A673 (cell line): ENCODE measurements around the gene EPHA10.

ENCODE experiments used
- EZH2 ChIP-seq: fragments of 200-600 bp; sonication (generic); IDR thresholded peaks from 2 replicates; pipeline ENCODE4 v1.6.1; 2017; ENCODE audit warnings: borderline replicate concordance, low read depth, mild to moderate bottlenecking, mixed read lengths, antibody characterized with exemption, low read length; ENCODE audit not compliant: poor library complexity, severe bottlenecking
- TF ChIP-seq, protein P1 (sequence below): fragments of 300-800, 200-600 bp; sonication (generic); conservative IDR thresholded peaks from 2 replicates; pipeline ENCODE4 v1.5.1; 2017; ENCODE audit warnings: low read depth, mild to moderate bottlenecking, antibody characterized with exemption, low read length, moderate library complexity, mixed read lengths

DNA sequence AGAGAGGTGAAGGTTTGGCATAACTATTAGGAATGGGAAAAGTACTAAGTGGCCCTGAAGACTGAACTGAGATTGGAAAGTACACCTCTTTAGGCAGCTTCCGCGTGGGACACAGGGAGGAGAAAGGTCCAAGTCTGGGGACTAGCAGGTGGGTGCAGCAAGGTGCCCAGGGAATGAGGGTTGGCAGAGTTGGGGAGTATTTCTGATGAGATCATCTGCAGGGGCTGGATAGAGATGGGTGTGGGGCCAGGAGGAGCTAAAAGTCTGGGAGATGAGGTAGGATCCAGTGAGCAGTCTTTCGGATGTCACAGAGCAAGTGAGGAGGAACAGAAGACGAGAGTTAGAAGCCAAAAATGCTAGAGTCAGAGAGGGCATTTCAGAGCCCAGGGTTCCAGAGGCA lies 36.5 kb downstream of the EPHA10 start:
- TF ChIP-seq, protein P1, sequence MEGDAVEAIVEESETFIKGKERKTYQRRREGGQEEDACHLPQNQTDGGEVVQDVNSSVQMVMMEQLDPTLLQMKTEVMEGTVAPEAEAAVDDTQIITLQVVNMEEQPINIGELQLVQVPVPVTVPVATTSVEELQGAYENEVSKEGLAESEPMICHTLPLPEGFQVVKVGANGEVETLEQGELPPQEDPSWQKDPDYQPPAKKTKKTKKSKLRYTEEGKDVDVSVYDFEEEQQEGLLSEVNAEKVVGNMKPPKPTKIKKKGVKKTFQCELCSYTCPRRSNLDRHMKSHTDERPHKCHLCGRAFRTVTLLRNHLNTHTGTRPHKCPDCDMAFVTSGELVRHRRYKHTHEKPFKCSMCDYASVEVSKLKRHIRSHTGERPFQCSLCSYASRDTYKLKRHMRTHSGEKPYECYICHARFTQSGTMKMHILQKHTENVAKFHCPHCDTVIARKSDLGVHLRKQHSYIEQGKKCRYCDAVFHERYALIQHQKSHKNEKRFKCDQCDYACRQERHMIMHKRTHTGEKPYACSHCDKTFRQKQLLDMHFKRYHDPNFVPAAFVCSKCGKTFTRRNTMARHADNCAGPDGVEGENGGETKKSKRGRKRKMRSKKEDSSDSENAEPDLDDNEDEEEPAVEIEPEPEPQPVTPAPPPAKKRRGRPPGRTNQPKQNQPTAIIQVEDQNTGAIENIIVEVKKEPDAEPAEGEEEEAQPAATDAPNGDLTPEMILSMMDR: no peak
- TF ChIP-seq EZH2: no peak
